ENCODE results near the gene NOS1AP. TPM values are rescaled to one million over a fixed set of nuclear protein-coding genes. Genes with fewer than 3 reads are reported as not detected.

Gene NOS1AP
- total and polyA plus RNA-seq, 9 of the 15 experiments (the other 6 are each of a cell fraction or from before 2014, with no cell fraction given), result 0.07 to 1.5 (median 0.22) TPM

- TF ChIP-seq VEZF1 (CRISPR knock-in tag; IDR thresholded peaks at IDR 0.05), result peak; percentile 44
- no peak for TF ChIP-seq IFI16 (CRISPR knock-in tag; IDR thresholded peaks at IDR 0.05)
- TF ChIP-seq SFPQ (IDR thresholded peaks at IDR 0.05; ENCODE audit: low read depth, low read length), result no peak
- no peak for TF ChIP-seq ZNF347 (CRISPR knock-in tag; IDR thresholded peaks at IDR 0.05; ENCODE audit: low read depth)
- TF ChIP-seq HOXB6 (CRISPR knock-in tag; IDR thresholded peaks at IDR 0.05; ENCODE audit: borderline replicate concordance), result no peak
- TF ChIP-seq ZNF184 (CRISPR knock-in tag; IDR thresholded peaks at IDR 0.05), result no peak
- no peak for TF ChIP-seq U2AF1 (optimal IDR thresholded peaks at IDR 0.05; ENCODE audit: low read depth, low read length)
- TF ChIP-seq, protein P1, sequence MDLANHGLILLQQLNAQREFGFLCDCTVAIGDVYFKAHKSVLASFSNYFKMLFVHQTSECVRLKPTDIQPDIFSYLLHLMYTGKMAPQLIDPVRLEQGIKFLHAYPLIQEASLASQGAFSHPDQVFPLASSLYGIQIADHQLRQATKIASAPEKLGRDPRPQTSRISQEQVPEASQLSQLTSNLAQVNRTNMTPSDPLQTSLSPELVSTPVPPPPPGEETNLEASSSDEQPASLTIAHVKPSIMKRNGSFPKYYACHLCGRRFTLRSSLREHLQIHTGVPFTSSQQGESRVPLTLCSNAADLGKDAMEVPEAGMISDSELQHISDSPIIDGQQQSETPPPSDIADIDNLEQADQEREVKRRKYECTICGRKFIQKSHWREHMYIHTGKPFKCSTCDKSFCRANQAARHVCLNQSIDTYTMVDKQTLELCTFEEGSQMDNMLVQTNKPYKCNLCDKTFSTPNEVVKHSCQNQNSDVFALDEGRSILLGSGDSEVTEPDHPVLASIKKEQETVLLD (IDR thresholded peaks at IDR 0.05), result no peak
- no peak for TF ChIP-seq NCOA2 (IDR thresholded peaks at IDR 0.05; ENCODE audit: partially characterized antibody in 2 of 2)
- TF ChIP-seq SAP30 (IDR thresholded peaks at IDR 0.05; ENCODE audit: borderline replicate concordance, insufficient read depth, low read depth, low read length, poor library complexity, severe bottlenecking), result peak; percentile 8
- no peak for TF ChIP-seq YBX1 (IDR thresholded peaks at IDR 0.05)
Measured at GRCh38 chr1:162069334-162070093, at the start of gene NOS1AP (continued).
